ENCODE results near the gene SPRTN.

Gene SPRTN

GRCh38 chr1:231357831-231358354 is 19.8 kb downstream of the SPRTN start:
- peak; percentile 68 for DNase-seq (ENCODE audit: low read depth)
- no peak overlapping the region for H3K4me3 ChIP-seq (ENCODE audit: low read depth, low read length)
- TF ChIP-seq CTCF (IDR thresholded peaks at IDR 0.05; ENCODE audit: insufficient read depth, low read depth, low read length, missing control alignments), result peak; percentile 70

GRCh38 chr1:231359113-231359512 is 21.0 kb downstream of the SPRTN start:
- H3K4me3 ChIP-seq (ENCODE audit: low read depth, low read length), result no peak overlapping the region
- DNase-seq (ENCODE audit: low read depth), result no peak
- no peak for TF ChIP-seq CTCF (IDR thresholded peaks at IDR 0.05; ENCODE audit: insufficient read depth, low read depth, low read length, missing control alignments)

GRCh38 chr1:231362325-231362724 is 24.2 kb downstream of the SPRTN start:
- no peak for DNase-seq (ENCODE audit: low read depth)
- no peak overlapping the region for H3K4me3 ChIP-seq (ENCODE audit: low read depth, low read length)
- TF ChIP-seq CTCF (IDR thresholded peaks at IDR 0.05; ENCODE audit: insufficient read depth, low read depth, low read length, missing control alignments), result no peak

- H3K4me3 ChIP-seq (ENCODE audit: low read depth, low read length), result no peak overlapping the region
- no peak for DNase-seq (ENCODE audit: low read depth)
- no peak for TF ChIP-seq CTCF (IDR thresholded peaks at IDR 0.05; ENCODE audit: insufficient read depth, low read depth, low read length, missing control alignments)
Observed at GRCh38 chr1:231363624-231364023, 25.5 kb downstream of the SPRTN start.

- TF ChIP-seq CTCF (IDR thresholded peaks at IDR 0.05; ENCODE audit: insufficient read depth, low read depth, low read length, missing control alignments), result no peak
- no peak overlapping the region for H3K4me3 ChIP-seq (ENCODE audit: low read depth, low read length)
- no peak for DNase-seq (ENCODE audit: low read depth)
Observed at GRCh38 chr1:231364192-231364591, 26.1 kb downstream of the SPRTN start.

- H3K4me3 ChIP-seq (ENCODE audit: low read depth, low read length), result no peak overlapping the region
- no peak for TF ChIP-seq CTCF (IDR thresholded peaks at IDR 0.05; ENCODE audit: insufficient read depth, low read depth, low read length, missing control alignments)
- no peak for DNase-seq (ENCODE audit: low read depth)
Observed at GRCh38 chr1:231369282-231369681, 31.2 kb downstream of the SPRTN start.

- H3K4me3 ChIP-seq (ENCODE audit: low read depth, low read length), result no peak overlapping the region
- TF ChIP-seq CTCF (IDR thresholded peaks at IDR 0.05; ENCODE audit: insufficient read depth, low read depth, low read length, missing control alignments), result no peak
- no peak for DNase-seq (ENCODE audit: low read depth)
Observed at GRCh38 chr1:231372501-231372900, 34.4 kb downstream of the SPRTN start.
